ENCODE results near the gene OCA2.
A peak's percentile ranks its signal among the peaks of the same experiment; 100 is the strongest.

OCA2 gene

GRCh38 chr15:28101983-28102441 lies 2.9 kb upstream of the OCA2 start:
- no peak for DNase-seq

- no peak for DNase-seq
These were observed 2.1 kb upstream of the OCA2 start for GRCh38 chr15:28101201-28101600.

GRCh38 chr15:28100516-28101195 lies 1.5 kb upstream of the OCA2 start:
- no peak for DNase-seq

GRCh38 chr15:28099555-28100140 lies 533 bp upstream of the OCA2 start:
- no peak for DNase-seq

DNA sequence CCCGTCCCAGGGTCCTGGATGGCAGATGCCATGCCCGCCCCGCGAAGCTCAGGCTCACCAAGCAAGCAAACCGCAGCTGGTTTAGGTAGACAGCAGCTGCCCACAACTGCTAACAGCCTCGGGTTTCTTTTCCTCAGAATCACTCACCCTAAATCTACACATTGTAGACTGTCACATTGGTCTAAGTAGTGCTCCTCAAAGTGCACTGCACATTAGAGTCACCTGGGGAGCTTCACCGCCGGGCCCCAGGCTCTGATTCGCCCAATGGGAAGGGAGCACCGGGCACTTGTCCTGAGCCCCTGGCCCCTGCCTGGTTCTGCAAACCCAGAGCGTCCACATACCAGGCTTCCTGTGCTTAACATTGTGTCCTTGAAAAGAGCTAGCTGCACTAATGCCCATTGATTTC lies 752 bp downstream of the OCA2 start:
- no peak for DNase-seq

DNA sequence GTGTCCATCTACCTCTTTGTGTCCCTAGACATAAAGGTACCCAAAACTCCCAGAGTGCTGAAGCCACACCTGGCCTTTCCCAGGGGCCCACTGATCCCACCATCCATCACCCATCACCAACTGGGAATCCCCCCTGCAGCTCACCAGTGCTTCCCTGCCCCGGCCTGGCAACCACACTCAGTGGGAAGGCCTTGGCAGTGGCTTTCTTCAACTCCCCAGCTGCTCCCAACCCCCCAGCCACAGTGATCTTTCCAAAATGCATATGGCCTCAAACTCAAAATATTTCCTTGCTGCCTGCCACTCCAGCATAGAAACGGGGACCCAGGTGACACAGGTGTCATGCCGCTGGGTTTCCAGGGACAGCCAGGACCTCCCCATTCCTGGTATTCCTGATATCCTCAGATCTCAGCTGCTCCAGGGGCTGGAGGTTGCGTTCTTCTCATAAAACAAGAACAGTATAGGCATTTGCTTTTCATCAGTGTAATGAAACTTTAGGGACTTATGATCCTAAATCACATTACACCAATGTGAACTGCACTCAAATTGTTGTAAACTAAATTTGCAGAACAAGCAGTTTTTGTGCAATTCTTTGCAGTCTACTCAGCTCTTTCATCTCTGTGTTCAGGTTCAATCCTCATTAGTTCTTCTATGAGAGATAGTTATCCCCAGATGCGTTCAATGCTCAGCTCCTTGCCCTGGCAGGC lies 1.3 kb downstream of the OCA2 start:
- no peak for DNase-seq

DNA sequence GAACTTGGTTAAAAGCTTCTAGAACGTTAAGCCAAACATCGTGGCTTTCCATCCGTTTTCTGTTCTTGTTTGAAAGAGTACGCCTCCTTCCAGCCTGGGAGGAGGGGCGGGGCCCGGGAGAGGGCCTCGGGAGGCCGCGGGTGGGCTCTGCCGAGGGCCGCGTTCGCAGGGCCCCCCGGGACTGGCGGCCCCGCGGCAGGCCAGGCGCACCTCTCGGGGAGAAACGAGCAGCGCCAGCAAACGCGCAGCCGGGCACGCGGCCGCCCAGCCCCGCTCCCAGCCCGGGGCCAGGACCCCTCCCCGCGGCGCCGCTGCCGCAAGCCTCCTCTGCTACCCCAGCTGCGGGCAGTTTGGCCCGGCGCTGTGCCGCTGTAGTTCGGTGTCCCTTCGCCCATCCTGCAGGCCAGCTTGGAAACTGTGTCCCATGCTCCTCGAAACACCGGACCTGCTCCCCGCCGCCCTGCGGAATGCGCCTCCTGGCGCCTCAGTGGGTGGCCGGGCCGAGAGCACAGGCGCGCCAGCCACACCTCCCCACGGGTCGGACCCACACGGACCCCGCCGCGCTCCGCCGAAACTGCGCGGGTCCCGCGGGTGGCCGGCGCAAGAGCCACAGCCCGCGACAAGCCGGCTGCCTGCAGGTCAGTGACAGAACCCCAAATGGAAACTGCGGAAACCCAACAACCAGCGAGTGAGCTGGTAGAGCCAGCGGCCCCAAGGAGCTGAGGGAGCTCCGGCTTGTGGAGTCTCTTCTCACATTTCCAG lies 2.3 kb downstream of the OCA2 start:
- DNase-seq: no peak

GRCh38 chr15:28096411-28096669 lies 2.8 kb downstream of the OCA2 start:
- DNase-seq: no peak

GRCh38 chr15:28094732-28095521 lies 4.2 kb downstream of the OCA2 start:
- DNase-seq: no peak

- no peak for DNase-seq
These were observed 5.2 kb downstream of the OCA2 start for GRCh38 chr15:28093752-28094535.

DNA sequence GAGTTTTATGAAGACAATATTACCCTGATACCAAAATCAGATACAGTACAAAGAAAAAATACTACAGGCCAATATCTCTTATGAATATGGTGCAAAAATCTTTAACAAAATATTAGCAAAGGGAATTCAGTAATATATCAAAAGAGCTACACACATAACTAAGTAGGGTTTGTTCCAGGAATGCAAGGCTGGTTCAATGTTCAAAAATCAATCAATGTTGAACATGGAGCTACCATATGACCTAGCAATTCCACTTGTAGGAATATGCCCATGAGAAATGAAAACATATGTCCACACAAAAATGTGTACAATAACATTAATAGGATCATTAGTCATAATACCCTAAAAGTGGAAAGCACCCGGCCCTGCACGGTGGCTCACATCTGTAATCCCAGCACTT lies 7.8 kb downstream of the OCA2 start:
- no peak for DNase-seq

DNA sequence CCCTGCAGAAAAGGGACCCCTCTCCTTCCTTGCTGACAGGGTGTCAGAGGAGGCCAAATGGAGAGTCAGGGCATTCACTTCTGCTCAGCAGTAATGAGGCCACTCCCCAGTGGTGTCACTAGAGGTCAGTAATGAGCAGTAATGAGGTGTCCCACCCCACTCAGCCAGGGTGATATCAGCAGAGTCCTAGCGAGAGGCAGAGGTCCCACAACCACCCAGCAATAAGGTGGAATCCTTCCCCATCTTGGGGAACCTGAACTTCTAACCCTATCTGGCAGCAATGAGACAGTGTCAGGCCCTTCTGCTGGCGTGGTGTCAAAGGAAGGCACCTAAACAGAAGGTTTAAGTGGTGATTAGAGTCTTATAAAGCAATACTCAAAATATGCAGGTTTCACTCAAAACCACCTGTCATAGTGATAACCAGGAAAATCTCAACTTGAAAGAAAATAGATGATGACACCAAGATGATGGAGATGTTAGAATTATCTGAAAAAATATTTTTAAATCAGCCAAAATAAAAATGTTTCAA lies 12.9 kb downstream of the OCA2 start:
- DNase-seq: peak in 2 of 4 experiments; percentile 21 to 48

DNA sequence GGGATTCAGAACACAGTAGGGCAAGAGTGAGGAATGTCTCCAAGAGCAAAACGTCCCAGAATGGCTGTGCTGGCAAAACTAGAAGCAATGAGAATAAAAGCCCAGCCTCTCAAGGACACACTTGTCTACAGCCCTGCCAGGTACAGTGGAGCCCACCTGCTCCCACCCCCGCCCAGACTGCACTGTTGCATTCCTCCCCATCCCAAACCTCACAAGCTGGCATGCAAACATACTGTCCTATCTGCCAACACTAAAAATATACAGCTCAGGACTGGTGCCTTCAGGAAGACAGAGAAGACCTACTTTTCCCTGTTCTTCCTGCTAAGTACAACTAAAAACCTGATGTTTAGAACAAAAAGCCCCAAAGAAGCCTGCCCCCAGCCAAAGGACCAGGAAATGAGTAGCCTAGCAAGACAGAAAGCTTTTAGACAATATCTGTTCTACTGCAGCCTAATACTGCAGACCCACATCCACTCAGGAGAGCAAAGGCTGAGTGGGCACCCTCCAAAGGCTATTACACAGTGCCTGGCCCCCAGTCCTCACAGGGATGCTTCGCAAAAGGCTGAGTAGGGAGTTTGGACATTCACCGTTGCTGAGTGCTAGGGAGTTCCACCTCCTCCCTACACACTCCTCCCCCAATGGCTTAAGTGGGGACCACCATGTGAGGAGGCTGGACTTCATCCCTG lies 13.5 kb downstream of the OCA2 start:
- no peak for DNase-seq

GRCh38 chr15:28084547-28084946 lies 14.6 kb downstream of the OCA2 start:
- DNase-seq: no peak

DNA sequence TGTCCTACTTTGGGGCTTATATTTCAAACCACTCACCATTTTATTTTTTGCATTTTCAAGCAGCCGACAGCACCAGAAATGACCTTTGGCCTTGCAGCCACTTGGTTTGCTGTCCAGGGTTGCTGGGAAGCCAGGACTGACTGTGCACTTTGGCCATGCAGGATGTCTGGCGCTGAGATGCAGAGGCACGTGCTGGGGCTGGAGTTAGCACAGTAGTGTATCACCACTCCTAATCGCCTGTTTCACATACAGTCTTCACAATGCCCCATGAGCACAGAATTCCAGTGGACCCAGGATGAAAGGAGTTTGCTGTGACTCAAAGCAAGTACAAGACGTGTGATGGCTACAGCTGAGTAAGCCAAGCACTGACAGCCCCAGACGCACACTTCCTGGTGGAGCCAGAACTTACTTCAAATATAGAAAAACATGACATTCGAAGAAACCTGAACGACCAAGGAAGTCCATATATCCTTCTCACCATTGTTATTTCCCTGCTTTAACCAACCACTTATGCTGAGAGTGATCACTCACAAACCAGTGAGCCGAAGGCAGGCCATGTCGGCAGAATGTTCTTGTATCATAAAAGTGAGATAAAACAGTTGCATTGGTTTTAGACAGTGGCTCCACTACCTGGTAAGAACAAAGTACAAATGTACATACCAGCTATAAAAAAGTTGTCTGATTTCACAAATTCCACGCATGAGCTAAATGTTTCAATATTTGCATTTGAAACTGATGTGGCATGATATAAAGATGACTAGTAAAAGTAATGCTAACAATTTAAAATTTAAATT lies 16.0 kb downstream of the OCA2 start:
- no peak for DNase-seq

- no peak for DNase-seq
These were observed 17.5 kb downstream of the OCA2 start for GRCh38 chr15:28081594-28081993.

DNA sequence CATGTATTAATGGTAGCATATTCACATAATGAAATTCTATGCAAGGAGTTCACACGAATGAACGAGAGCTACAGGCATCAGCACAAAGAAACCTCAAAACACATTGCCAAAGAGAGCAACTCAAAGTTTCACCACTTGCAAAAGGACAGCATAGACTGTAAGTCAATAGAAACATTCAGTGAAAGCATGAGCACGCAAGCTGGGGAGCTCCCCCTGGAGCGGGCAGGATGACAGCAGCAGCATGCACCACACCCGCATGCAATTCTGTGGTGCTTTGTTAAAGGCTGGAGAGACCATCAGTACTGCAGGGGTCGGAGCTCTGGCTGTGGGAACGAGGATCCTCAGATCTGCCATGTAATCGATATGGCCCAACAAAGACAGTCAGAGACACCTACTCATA lies 18.7 kb downstream of the OCA2 start:
- DNase-seq: no peak

DNA sequence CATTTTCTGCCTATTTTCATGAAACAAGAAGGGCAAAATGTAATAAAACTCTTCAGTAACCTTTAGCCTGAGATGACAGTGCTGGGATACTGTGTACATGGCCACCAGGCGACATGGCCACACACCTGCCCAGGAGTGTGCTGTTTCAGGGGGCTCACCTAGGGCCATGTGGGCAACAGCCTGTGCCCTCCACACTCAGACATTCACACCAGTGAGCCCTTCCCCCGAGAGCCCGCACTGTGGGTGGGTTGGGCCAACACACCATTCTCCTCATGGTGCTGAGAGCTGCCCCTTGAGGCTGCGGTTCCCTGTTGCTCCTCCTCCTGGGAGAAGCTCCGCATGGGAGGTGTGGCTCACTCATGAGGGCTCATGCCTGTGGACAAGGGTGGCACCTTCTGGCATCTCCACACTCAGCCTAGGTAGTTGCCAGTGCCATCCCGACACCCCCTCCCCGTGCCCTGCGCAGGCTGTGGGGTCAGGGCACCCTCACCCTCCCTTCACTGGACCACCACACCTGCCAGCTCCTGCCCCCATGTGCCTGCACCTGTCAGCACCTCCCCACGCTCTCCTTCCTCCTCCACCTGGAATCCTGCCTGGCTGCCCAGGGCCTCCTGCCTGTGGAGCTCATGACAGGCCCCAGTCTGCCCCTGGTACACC lies 19.7 kb downstream of the OCA2 start:
- DNase-seq: no peak

DNA sequence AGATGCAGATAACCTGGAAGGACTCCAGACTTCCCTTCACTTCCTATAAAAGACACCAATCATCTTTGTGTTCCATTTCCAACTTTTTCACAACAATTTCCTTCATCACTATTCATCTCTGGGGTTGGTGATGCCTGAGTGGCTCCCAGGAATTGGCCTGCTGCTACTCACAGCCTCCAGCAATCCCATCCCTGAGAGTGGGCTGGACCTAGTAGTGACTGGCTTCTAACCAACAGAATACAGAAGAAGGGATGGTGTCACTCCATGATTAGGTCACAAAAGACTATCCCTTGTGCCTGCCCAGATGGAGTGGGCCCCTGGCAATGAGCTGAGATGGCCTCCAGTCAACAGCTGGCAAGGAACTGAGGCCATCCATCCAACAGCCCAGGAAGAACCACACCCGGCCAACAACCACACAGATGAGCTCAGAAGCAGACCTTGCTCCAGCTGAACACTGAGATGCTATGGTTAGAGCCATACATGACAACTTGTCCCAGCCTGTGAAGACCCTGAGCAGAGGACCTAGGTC lies 20.9 kb downstream of the OCA2 start:
- no peak for DNase-seq

GRCh38 chr15:28075573-28075972 lies 23.5 kb downstream of the OCA2 start:
- DNase-seq: no peak
